ENCODE data around the gene ANO7.

DNA sequence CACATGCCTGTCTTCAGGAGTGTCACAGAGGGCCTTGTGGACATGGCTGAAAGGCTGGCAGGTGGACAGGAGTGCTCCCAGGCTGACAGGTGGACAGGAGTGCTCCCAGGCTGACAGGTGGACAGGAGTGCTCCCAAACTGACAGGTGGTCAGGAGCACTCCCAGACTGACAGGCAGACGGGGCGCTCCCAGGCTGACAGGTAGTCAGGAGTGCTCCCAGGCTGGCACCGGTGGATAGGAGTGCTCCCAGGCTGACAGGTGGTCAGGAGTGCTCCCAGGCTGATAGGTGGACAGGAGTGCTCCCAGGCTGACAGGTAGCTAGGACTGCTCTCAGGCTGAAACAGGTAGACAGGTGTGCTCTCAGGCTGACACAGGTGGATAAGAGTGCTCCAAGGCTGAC, 16.6 kb downstream of the ANO7 start:
- TF ChIP-seq CTCF (IDR thresholded peaks at IDR 0.05) (no peak), POLR2A (IDR thresholded peaks at IDR 0.05) (no peak)
